GM10266 (cell line): ENCODE data around the gene EEPD1.

Experiments used
- DNase-seq: peaks from one replicate; pipeline ENCODE4 v3.0.0; 2012; ENCODE audit errors: extremely low spot score
- CTCF ChIP-seq: IDR thresholded peaks from 2 replicates; pipeline ENCODE4 v1.5.1; 2012; ENCODE audit warnings: mild to moderate bottlenecking, low read depth; ENCODE audit not compliant: control insufficient read depth, insufficient read depth; ENCODE audit errors: missing control alignments

EEPD1 gene

GRCh38 chr7:36192053-36192824 lies 39.2 kb downstream of the EEPD1 start:
- no peak for DNase-seq

GRCh38 chr7:36192877-36193276 lies 39.8 kb downstream of the EEPD1 start:
- DNase-seq = no peak
- TF ChIP-seq CTCF = no peak

More at GRCh38 chr7:36192053-36192824, 39.2 kb downstream of the EEPD1 start:
- no peak for TF ChIP-seq CTCF

GRCh38 chr7:36198854-36199266 lies 45.8 kb downstream of the EEPD1 start:
- TF ChIP-seq CTCF = no peak

GRCh38 chr7:36199329-36199728 lies 46.3 kb downstream of the EEPD1 start:
- no peak for TF ChIP-seq CTCF
- no peak for DNase-seq

More at GRCh38 chr7:36198854-36199266, 45.8 kb downstream of the EEPD1 start:
- no peak for DNase-seq

GRCh38 chr7:36201122-36201723 lies 48.2 kb downstream of the EEPD1 start:
- no peak for DNase-seq
- no peak for TF ChIP-seq CTCF

GRCh38 chr7:36202398-36202797 lies 49.3 kb downstream of the EEPD1 start:
- DNase-seq = no peak
- TF ChIP-seq CTCF = no peak
